CD14-positive monocyte (primary cell): Measurements from ENCODE around the gene CAMK1D. TPM values are rescaled to one million over a fixed set of nuclear protein-coding genes. Genes with fewer than 3 reads are reported as not detected.

Source experiments
- DNase-seq, 3 donors: peaks; one replicate each; pipeline ENCODE4 v3.0.0-alpha.2; 2011 to 2022
- H2AFZ ChIP-seq: 2 replicates; pipeline ENCODE4 v1.6.0; 2012; ENCODE audit warnings: mild to moderate bottlenecking, low read depth, low read length, inconsistent platforms; ENCODE audit not compliant: insufficient read depth, poor library complexity, severe bottlenecking
- H3K27ac ChIP-seq, 2 donors: 1 replicate in 1 of 2; 2 replicates in 1 of 2; pipeline ENCODE4 v1.5.1; 2012 to 2013; ENCODE audit warnings: low read length in 2 of 2, control low read depth in 1 of 2, inconsistent platforms in 1 of 2, low read depth in 1 of 2, mild to moderate bottlenecking in 1 of 2
- H3K27me3 ChIP-seq, 2 donors: one replicate each; pipeline versions ENCODE4 v1.6.0 to v1.6.1; 2011 to 2013; ENCODE audit warnings: low read length in 2 of 2; ENCODE audit not compliant: control insufficient read depth in 2 of 2, insufficient read depth in 2 of 2
- H3K36me3 ChIP-seq, 2 donors: replicated peaks in 1 of 2; 1 replicate in 1 of 2; 2 replicates in 1 of 2; pipeline versions ENCODE4 v1.5.1 to v1.6.1; 2012 to 2013; ENCODE audit warnings: low read length in 2 of 2, control low read depth in 1 of 2, inconsistent platforms in 1 of 2, mild to moderate bottlenecking in 1 of 2; ENCODE audit not compliant: insufficient read depth in 2 of 2, control insufficient read depth in 1 of 2
- H3K4me1 ChIP-seq, 2 donors: 1 replicate in 1 of 2; 2 replicates in 1 of 2; pipeline versions ENCODE4 v1.5.1 to v1.6.1; 2012 to 2013; ENCODE audit warnings: low read length in 2 of 2, control low read depth in 1 of 2, inconsistent platforms in 1 of 2, mild to moderate bottlenecking in 1 of 2, moderate library complexity in 1 of 2; ENCODE audit not compliant: insufficient read depth in 2 of 2, control insufficient read depth in 1 of 2
- H3K4me2 ChIP-seq: replicated peaks from 2 replicates; pipeline ENCODE3; 2012; ENCODE audit warnings: low read length, moderate library complexity, mild to moderate bottlenecking; ENCODE audit not compliant: poor library complexity, severe bottlenecking; ENCODE audit errors: extremely low read depth
- H3K4me3 ChIP-seq, 3 experiments: fragments of 200-600 bp in 1 of 3; sonication (generic) in 1 of 3; replicated peaks in 1 of 3; 1 replicate in 2 of 3; 2 replicates in 1 of 3; pipeline ENCODE4 v1.5.1; 2011 to 2013; ENCODE audit warnings: low read length in 3 of 3, mild to moderate bottlenecking in 3 of 3, control low read depth in 2 of 3, low read depth in 2 of 3, inconsistent platforms in 1 of 3, moderate library complexity in 1 of 3
- H3K79me2 ChIP-seq: 2 replicates; pipeline ENCODE4 v1.6.0; 2012; ENCODE audit warnings: mild to moderate bottlenecking, control low read depth, inconsistent platforms, low read length, moderate library complexity; ENCODE audit not compliant: insufficient read depth
- H3K9ac ChIP-seq: 2 replicates; pipeline ENCODE4 v1.6.0; 2017; ENCODE audit warnings: low read length, mild to moderate bottlenecking; ENCODE audit not compliant: insufficient read depth, poor library complexity, severe bottlenecking
- H3K9me3 ChIP-seq, 2 donors: replicated peaks in 1 of 2; 1 replicate in 1 of 2; 2 replicates in 1 of 2; pipeline versions ENCODE4 v1.5.1 to v1.6.1; 2012 to 2013; ENCODE audit warnings: low read length in 2 of 2, control low read depth in 1 of 2; ENCODE audit not compliant: control insufficient read depth in 1 of 2, insufficient read depth in 1 of 2
- H4K20me1 ChIP-seq: 2 replicates; pipeline ENCODE4 v1.6.0; 2012; ENCODE audit warnings: mild to moderate bottlenecking, low read length, control low read depth, moderate library complexity; ENCODE audit not compliant: insufficient read depth
- H3K27ac Mint-ChIP-seq, 7 donors: one replicate each; pipeline ENCODE4 v1.8.0; 2020; ENCODE audit warnings: mild to moderate bottlenecking in 7 of 7, mixed read lengths in 7 of 7, moderate library complexity in 6 of 7, inconsistent platforms in 2 of 7
- H3K27me3 Mint-ChIP-seq, 3 donors: one replicate each; pipeline ENCODE4 v1.8.0; 2021 to 2022; ENCODE audit warnings: low read depth in 3 of 3, mild to moderate bottlenecking in 3 of 3, mixed read lengths in 3 of 3, moderate library complexity in 3 of 3, inconsistent platforms in 1 of 3
- H3K36me3 Mint-ChIP-seq, 2 donors: one replicate each; pipeline ENCODE4 v1.8.0; 2020; ENCODE audit warnings: mixed read lengths in 2 of 2, inconsistent platforms in 1 of 2, mild to moderate bottlenecking in 1 of 2
- H3K4me1 Mint-ChIP-seq: one replicate; pipeline ENCODE4 v1.8.0; 2020; ENCODE audit warnings: mild to moderate bottlenecking, mixed read lengths
- H3K4me3 Mint-ChIP-seq, 2 donors: one replicate each; pipeline ENCODE4 v1.8.0; 2020; ENCODE audit warnings: mild to moderate bottlenecking in 2 of 2, mixed read lengths in 2 of 2, moderate library complexity in 1 of 2
- H3K9me3 Mint-ChIP-seq, 7 donors: one replicate each; pipeline ENCODE4 v1.8.0; 2020 to 2022; ENCODE audit warnings: mixed read lengths in 7 of 7, mild to moderate bottlenecking in 6 of 7, moderate library complexity in 6 of 7, inconsistent platforms in 2 of 7
- whole genome bisulfite sequencing: methylation state at CpG from one replicate; pipeline ENCODE4 v1.1.5; 2013; ENCODE audit warnings: missing lambda C conversion rate; ENCODE audit not compliant: insufficient coverage; 5-methylcytosine and 5-hydroxymethylcytosine counted together
- intact Hi-C, 2 donors: fragments of 100-400 bp; cut with micrococcal nuclease; formaldehyde crosslinking; loops; one replicate each; pipeline versions ENCODE4 v1.15.0 to v1.15.1; 2023
- polyA plus RNA-seq, 3 donors: library from polyadenylated mRNA; depleted of rRNA in 1 of 3; unstranded in 2 of 3; stranded (reverse) in 1 of 3; fragments of 300-500 nt in 2 of 3; fragments of >200 nt in 1 of 3; fragmentation: Illumina TruSeq in 2 of 3; gene quantifications; 1 replicate in 2 of 3; 2 replicates in 1 of 3; pipeline ENCODE4 v1.2.3, GENCODE V29; 2012 to 2021
- TF ChIP-seq, protein P1 (sequence below): fragments of 200-600 bp; IDR thresholded peaks from one replicate; pipeline ENCODE4 v1.8.0; 2022; ENCODE audit warnings: antibody characterized with exemption, mild to moderate bottlenecking

CAMK1D gene
- polyA plus RNA-seq, 3 donors, result 6.7 to 11.8 (median 7.1) TPM

DNA sequence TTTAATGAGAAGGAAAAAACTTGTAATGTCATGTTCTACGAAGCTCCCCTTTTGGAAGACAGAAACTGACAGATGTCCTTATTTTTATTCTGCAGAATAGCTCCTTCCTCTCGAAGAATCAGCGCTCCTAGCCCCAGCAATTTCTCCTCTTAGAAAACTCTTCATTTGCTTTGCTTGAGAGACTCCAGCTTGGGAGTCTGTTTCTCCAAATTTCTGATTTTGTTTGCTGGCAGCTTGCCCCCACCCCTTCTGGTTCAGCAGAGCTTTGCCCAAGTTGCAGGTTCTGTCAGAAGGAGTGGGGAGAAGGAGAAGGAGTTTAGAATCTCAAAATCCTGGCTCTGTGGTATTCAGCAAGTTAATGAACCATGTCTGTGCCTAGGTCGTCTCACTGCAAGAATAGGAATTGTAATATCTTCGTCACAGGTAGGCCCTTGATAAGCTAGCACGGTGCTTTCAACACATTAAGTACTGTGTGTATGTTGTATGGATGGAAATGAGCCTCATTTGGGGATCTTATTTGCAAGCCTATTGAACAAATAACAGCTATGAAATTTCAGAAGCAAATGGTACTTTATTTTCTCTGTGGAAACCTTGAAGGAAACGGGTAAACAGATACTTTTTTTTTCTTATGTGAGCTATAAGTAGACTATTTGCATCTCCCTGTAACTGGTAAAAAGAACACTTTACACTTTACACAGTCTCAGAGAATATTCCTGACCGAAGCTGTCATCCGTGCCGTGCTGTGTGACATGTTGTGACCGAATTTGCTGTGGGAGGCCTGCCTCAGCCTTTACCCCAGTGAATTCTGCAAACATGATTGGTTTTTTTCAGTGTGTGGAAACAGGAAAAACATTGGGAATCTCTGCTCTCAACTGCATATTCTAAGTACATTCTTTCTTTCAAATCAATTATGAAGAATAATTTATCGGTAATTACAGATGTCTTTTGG lies 290.9 kb downstream of the CAMK1D start:
- H3K79me2 ChIP-seq, result no peaks in the 10 kb centered on the region
- H3K4me1 Mint-ChIP-seq, result no peaks in the 10 kb centered on the region
- peaks cover 29% of the 10 kb centered on the region for H4K20me1 ChIP-seq
- H3K9ac ChIP-seq, result no peak overlapping the region
- no peaks in the 10 kb centered on the region for H3K36me3 ChIP-seq
- no peak overlapping the region for H3K4me3 Mint-ChIP-seq
- no peak overlapping the region for H3K27ac Mint-ChIP-seq
- peaks cover 0 to 2% (median 0%) of the 10 kb centered on the region in 7 donors for H3K9me3 Mint-ChIP-seq
- H3K27me3 Mint-ChIP-seq, result peaks cover 0 to 5% (median 0%) of the 10 kb centered on the region in 3 donors
- H3K4me2 ChIP-seq, result no peak overlapping the region
- H3K27ac ChIP-seq, result no peak overlapping the region
- H3K4me1 ChIP-seq, result no peaks in the 10 kb centered on the region
- no peaks in the 10 kb centered on the region for H3K27me3 ChIP-seq
- H3K36me3 Mint-ChIP-seq, result no peaks in the 10 kb centered on the region
- DNase-seq, result no peak
- TF ChIP-seq, protein P1, sequence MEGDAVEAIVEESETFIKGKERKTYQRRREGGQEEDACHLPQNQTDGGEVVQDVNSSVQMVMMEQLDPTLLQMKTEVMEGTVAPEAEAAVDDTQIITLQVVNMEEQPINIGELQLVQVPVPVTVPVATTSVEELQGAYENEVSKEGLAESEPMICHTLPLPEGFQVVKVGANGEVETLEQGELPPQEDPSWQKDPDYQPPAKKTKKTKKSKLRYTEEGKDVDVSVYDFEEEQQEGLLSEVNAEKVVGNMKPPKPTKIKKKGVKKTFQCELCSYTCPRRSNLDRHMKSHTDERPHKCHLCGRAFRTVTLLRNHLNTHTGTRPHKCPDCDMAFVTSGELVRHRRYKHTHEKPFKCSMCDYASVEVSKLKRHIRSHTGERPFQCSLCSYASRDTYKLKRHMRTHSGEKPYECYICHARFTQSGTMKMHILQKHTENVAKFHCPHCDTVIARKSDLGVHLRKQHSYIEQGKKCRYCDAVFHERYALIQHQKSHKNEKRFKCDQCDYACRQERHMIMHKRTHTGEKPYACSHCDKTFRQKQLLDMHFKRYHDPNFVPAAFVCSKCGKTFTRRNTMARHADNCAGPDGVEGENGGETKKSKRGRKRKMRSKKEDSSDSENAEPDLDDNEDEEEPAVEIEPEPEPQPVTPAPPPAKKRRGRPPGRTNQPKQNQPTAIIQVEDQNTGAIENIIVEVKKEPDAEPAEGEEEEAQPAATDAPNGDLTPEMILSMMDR, result no peak
- H2AFZ ChIP-seq, result no peak overlapping the region
- H3K4me3 ChIP-seq, result no peak overlapping the region
- no peaks in the 10 kb centered on the region for H3K9me3 ChIP-seq
- 89% methylated on average over 5 of the region's 12 CpGs for WGBS
- intact Hi-C loops, result no loop called here

DNA sequence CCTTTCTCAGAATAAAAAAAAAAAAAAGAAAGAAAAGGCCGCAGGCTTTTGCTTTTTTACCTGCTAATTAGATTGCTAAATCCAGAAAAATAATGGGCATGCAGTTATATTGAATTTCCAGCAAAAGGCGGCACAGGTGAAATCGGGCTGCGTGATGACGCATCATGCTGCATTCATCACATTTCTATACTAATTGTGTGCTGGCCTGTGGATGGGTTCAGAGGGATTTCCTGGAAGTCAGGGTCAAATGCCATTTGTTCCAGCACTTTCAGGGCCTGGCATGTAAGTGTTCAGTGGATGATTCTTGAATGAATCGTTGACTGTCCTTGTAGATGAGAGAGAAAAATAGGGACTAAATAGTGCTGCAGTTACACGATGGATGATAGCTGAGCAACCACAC lies 292.7 kb downstream of the CAMK1D start:
- 100% methylated on average over 1 of the region's 7 CpGs for WGBS
- Mint-ChIP-seq H3K36me3 (no peaks in the 10 kb centered on the region), H3K27ac (no peak overlapping the region), H3K27me3 (peaks cover 0 to 7% (median 0%) of the 10 kb centered on the region in 3 donors), H3K4me1 (no peaks in the 10 kb centered on the region), H3K4me3 (no peak overlapping the region), H3K9me3 (peaks cover 0 to 2% (median 0%) of the 10 kb centered on the region in 7 donors)
- H3K4me1 ChIP-seq, result no peaks in the 10 kb centered on the region
- H3K9me3 ChIP-seq, result no peaks in the 10 kb centered on the region
- no peak overlapping the region for H2AFZ ChIP-seq
- H3K4me3 ChIP-seq, result no peak overlapping the region
- no peaks in the 10 kb centered on the region for H3K79me2 ChIP-seq
- intact Hi-C loops, result no loop called here
- no peak overlapping the region for H3K4me2 ChIP-seq
- H3K36me3 ChIP-seq, result no peaks in the 10 kb centered on the region
- DNase-seq, result no peak
- no peak overlapping the region for H3K9ac ChIP-seq
- peaks cover 24% of the 10 kb centered on the region for H4K20me1 ChIP-seq
- no peak overlapping the region for H3K27ac ChIP-seq
- no peaks in the 10 kb centered on the region for H3K27me3 ChIP-seq
- TF ChIP-seq, protein P1, result no peak
